Measurements from ENCODE around the gene GEMIN4. TPM values are rescaled to one million over a fixed set of nuclear protein-coding genes. Genes with fewer than 3 reads are reported as not detected.

Gene GEMIN4
- total RNA-seq, 1 donor from 2014 or later, result 34.5 TPM

GRCh38 chr17:725746-726145 is 26.3 kb downstream of the GEMIN4 start:
- no peak overlapping the region for H3K27ac Mint-ChIP-seq
- H3K36me3 Mint-ChIP-seq, result no peaks in the 10 kb centered on the region
- H3K27me3 Mint-ChIP-seq, result peaks cover 4% of the 10 kb centered on the region
- H3K4me1 Mint-ChIP-seq (ENCODE audit: unreplicated experiment), result peaks cover 3% of the 10 kb centered on the region
- TF ChIP-seq, protein P1, sequence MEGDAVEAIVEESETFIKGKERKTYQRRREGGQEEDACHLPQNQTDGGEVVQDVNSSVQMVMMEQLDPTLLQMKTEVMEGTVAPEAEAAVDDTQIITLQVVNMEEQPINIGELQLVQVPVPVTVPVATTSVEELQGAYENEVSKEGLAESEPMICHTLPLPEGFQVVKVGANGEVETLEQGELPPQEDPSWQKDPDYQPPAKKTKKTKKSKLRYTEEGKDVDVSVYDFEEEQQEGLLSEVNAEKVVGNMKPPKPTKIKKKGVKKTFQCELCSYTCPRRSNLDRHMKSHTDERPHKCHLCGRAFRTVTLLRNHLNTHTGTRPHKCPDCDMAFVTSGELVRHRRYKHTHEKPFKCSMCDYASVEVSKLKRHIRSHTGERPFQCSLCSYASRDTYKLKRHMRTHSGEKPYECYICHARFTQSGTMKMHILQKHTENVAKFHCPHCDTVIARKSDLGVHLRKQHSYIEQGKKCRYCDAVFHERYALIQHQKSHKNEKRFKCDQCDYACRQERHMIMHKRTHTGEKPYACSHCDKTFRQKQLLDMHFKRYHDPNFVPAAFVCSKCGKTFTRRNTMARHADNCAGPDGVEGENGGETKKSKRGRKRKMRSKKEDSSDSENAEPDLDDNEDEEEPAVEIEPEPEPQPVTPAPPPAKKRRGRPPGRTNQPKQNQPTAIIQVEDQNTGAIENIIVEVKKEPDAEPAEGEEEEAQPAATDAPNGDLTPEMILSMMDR (conservative IDR thresholded peaks at IDR 0.05), result no peak
- no peaks in the 10 kb centered on the region for H3K9me3 Mint-ChIP-seq
- DNase-seq (ENCODE audit: extremely low spot score, unreplicated experiment), result no peak
- H3K4me3 Mint-ChIP-seq, result no peak overlapping the region

DNA sequence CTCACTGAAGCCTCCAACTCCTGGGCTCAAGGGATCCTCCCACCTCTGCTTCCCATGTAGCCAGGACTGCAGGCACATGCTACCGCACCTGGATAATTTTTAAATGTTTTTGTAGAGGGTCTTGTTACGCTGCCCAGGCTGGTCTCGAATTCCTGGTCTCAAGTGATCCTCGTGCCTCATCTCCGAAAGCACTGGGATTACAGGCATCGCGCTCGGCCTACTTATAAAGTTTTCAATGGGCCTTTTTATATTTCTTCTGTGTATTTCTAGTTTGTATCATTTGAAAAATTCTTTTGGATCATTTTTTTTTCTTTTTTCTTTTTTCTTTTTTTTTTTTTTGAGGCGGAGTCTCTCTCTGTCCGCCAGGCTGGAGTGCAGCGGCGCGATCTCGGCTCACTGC is 27.0 kb downstream of the GEMIN4 start:
- no peak for DNase-seq (ENCODE audit: extremely low spot score, unreplicated experiment)
- TF ChIP-seq, protein P1 (conservative IDR thresholded peaks at IDR 0.05), result no peak
- Mint-ChIP-seq H3K27me3 (peaks cover 4% of the 10 kb centered on the region), H3K36me3 (no peaks in the 10 kb centered on the region), H3K27ac (no peak overlapping the region), H3K4me1 (ENCODE audit: unreplicated experiment) (peaks cover 3% of the 10 kb centered on the region), H3K9me3 (no peaks in the 10 kb centered on the region), H3K4me3 (no peak overlapping the region)

DNA sequence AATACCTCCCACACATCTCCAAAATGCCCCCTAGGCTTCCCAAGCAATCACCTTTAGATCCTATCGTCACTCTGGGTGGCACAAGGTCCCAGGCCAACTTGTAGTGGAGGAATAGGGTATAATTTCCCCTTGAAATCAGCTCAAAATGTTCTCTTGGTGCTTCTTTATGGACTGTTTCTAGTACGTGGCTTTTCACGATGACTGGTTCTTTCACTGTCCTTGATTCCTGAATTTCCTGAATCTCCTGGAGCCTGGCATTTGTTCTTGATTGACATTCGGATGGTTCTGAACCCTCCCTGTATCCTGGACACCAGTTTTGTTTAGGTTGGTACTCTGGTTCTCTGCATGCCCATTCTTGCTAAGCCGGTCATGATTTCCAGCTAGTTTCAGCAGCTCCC is 30.5 kb downstream of the GEMIN4 start:
- DNase-seq (ENCODE audit: extremely low spot score, unreplicated experiment), result no peak
- TF ChIP-seq, protein P1 (conservative IDR thresholded peaks at IDR 0.05), result no peak
- Mint-ChIP-seq H3K27me3 (peaks cover 3% of the 10 kb centered on the region), H3K4me1 (ENCODE audit: unreplicated experiment) (peaks cover 4% of the 10 kb centered on the region), H3K4me3 (no peak overlapping the region), H3K27ac (no peak overlapping the region), H3K36me3 (peaks cover 3% of the 10 kb centered on the region), H3K9me3 (no peaks in the 10 kb centered on the region)

DNA sequence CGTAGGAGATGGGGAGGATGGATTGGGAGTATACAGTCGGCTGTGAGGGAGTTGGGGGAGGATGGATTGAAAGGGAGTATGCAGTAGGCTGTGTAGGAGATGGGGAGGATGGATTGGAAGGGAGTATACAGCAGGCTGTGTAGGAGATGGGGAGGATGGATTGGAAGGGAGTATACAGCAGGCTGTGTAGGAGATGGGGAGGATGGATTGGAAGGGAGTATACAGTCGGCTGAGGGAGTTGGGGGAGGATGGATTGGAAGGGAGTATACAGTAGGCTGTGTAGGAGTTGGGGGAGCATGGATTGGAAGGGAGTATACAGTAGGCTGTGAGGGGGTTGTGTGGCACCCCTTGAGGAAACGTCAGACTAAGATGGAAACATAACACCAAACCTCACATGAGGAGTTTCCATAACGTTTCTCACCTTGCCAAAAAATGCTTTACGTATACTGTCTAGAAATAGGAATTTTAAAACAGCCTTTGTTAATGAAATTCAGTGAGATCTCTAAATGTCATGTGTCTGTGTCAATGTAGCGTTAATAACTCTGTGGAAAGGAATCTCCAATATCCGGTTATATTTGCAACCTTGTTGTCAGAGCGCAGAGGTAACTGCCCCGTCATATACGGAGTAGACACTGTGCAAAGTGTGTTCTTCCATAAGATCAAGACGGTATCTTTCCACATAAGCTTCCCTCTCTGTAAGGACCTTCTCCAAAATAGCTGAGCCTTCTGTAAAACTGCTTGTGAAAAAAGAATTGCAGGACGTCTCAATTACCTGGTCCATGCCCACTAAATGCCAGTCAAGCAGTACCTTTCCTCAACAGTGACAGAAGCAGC is 31.1 kb downstream of the GEMIN4 start:
- Mint-ChIP-seq H3K27me3 (no peaks in the 10 kb centered on the region), H3K4me1 (ENCODE audit: unreplicated experiment) (peaks cover 4% of the 10 kb centered on the region), H3K27ac (no peak overlapping the region), H3K4me3 (no peak overlapping the region), H3K9me3 (no peaks in the 10 kb centered on the region), H3K36me3 (peaks cover 3% of the 10 kb centered on the region)
- no peak for DNase-seq (ENCODE audit: extremely low spot score, unreplicated experiment)
- TF ChIP-seq, protein P1 (conservative IDR thresholded peaks at IDR 0.05), result no peak

DNA sequence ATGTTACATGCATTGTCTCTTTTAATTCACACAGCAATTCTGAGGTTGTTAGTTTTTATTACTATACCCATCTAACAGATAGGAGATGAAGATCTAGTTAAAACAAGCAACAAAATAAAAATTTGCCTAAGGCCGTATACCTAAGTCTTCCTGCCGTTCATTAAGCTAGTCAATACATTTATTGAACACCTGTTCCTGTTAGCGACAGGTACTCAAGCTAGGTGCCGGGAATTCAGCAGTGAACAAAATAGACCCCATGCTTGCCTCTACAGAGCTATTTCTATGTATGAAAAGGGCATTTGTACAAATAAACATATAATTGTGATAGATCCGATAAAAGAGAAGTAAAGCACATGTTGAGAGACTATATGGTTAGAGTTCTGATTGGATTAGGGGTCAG is 34.0 kb downstream of the GEMIN4 start:
- DNase-seq (ENCODE audit: extremely low spot score, unreplicated experiment), result no peak
- Mint-ChIP-seq H3K9me3 (no peaks in the 10 kb centered on the region), H3K4me1 (ENCODE audit: unreplicated experiment) (peaks cover 8% of the 10 kb centered on the region), H3K27ac (peak overlapping the region; percentile 32), H3K36me3 (peaks cover 3% of the 10 kb centered on the region), H3K27me3 (no peaks in the 10 kb centered on the region), H3K4me3 (no peak overlapping the region)
- TF ChIP-seq, protein P1 (conservative IDR thresholded peaks at IDR 0.05), result no peak
